Measurements from ENCODE around the gene PDLIM7.

The PDLIM7 gene

DNA sequence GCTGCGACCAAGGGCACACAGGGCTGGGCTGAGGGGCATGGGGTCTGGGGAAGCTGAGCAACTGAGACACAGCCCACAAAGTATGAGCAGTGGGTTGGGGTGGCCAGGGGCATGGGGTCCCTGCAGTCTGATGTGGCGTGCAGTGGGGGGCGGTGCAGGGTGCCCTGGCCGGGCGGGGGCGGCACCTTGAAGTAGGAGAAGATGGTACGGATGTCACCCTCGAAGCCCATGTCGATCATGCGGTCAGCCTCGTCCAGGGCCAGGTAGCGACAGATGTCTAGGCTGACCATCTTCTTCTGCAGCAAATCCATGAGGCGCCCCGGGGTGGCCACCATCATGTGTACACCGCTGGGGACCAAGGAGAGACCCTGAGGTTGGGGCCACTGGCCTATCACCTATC lies 16.1 kb upstream of the PDLIM7 start:
- no peak overlapping the region for H2AK5ac ChIP-seq (ENCODE audit: low read length, severe bottlenecking)
- H2BK15ac ChIP-seq (ENCODE audit: low read depth, poor library complexity, severe bottlenecking), result peak overlapping the region; percentile 2
- peaks cover 39% of the 10 kb centered on the region for H3K79me1 ChIP-seq (replicated peaks; ENCODE audit: low read length, poor library complexity, severe bottlenecking)
- H3K4me1 ChIP-seq (ENCODE audit: control insufficient read depth, insufficient read depth, low read depth, low read length), result peaks cover 18% of the 10 kb centered on the region
- no peak overlapping the region for H3K27ac ChIP-seq (ENCODE audit: low read length, poor library complexity, severe bottlenecking)
- H4K8ac ChIP-seq (ENCODE audit: low read length), result no peak overlapping the region
- no peaks in the 10 kb centered on the region for H3K9me3 ChIP-seq (ENCODE audit: control insufficient read depth, low read length)
- H3K4me3 ChIP-seq (ENCODE audit: insufficient read depth in 1 of 2, low read depth in 1 of 2, low read length in 2 of 2), result no peak overlapping the region
- H3K4me2 ChIP-seq (ENCODE audit: low read length, poor library complexity, severe bottlenecking), result no peak overlapping the region
- no peak overlapping the region for H2BK12ac ChIP-seq (ENCODE audit: low read length in 2 of 2)
- no peak overlapping the region for H3K4ac ChIP-seq (ENCODE audit: low read depth in 1 of 2, low read length in 2 of 2)
- 96% methylated on average over 15 of the region's 15 CpGs for WGBS
- no peak overlapping the region for H3K9ac ChIP-seq (ENCODE audit: low read length)
- no peak overlapping the region for H3K23ac ChIP-seq (ENCODE audit: low read length in 2 of 2)
- no peak overlapping the region for H4K91ac ChIP-seq (ENCODE audit: low read length)
- no peak for DNase-seq
- H2BK120ac ChIP-seq (ENCODE audit: low read depth, low read length), result no peak overlapping the region
- peaks cover 56 to 74% of the 10 kb centered on the region in 2 experiments for H3K36me3 ChIP-seq (ENCODE audit: control insufficient read depth in 1 of 2, insufficient read depth in 2 of 2, low read depth in 1 of 2, low read length in 2 of 2)
- no peak overlapping the region for H3K14ac ChIP-seq (ENCODE audit: low read length in 2 of 2)
- H3K27me3 ChIP-seq (ENCODE audit: control insufficient read depth in 1 of 2, insufficient read depth in 1 of 2, low read length in 2 of 2), result no peaks in the 10 kb centered on the region
- H2AFZ ChIP-seq (ENCODE audit: low read depth, low read length), result no peak overlapping the region
- H2BK5ac ChIP-seq (ENCODE audit: low read depth, low read length, poor library complexity, severe bottlenecking), result no peak overlapping the region
- no peak overlapping the region for H3K18ac ChIP-seq (ENCODE audit: low read depth in 1 of 2, low read length in 2 of 2)

DNA sequence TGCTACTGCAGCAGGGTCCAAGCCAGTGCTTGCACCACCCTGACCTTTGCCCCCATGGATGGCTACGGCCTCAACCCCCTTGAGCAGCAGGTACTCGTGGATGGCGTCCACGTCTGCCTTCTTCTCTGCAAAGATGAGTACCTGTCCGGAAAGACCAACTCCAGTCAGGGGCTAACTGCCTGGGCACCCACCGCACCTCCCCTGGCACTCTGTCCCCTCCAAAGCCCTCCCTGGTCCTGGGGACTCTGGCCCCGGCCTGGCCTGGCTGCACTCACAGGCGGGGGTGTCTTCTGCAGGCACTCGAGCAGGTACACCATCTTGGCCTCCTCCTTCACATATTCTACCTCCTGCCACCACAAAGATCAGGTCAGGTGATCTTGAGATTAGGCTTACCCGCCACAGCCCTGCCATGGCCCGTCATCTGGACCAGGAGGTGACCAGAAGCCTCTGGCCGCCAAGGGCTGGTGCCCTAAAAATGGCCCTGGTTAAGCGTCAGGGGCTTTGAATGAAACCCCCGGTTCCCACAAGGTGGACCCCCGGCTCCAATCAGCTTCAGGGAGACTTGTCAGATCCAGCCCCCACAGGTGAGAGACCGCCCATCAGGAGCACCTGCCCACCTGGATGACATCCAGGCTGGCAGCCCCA lies 15.5 kb upstream of the PDLIM7 start:
- Histone ChIP-seq H2AFZ (ENCODE audit: low read depth, low read length) (no peak overlapping the region), H4K91ac (ENCODE audit: low read length) (no peak overlapping the region), H3K14ac (ENCODE audit: low read length in 2 of 2) (no peak overlapping the region), H3K36me3 (ENCODE audit: control insufficient read depth in 1 of 2, insufficient read depth in 2 of 2, low read depth in 1 of 2, low read length in 2 of 2) (peaks cover 56 to 81% of the 10 kb centered on the region in 2 experiments), H3K9ac (ENCODE audit: low read length) (no peak overlapping the region), H3K4ac (ENCODE audit: low read depth in 1 of 2, low read length in 2 of 2) (no peak overlapping the region), H2AK5ac (ENCODE audit: low read length, severe bottlenecking) (no peak overlapping the region), H2BK120ac (ENCODE audit: low read depth, low read length) (no peak overlapping the region), H4K8ac (ENCODE audit: low read length) (no peak overlapping the region), H3K23ac (ENCODE audit: low read length in 2 of 2) (no peak overlapping the region), H2BK15ac (ENCODE audit: low read depth, poor library complexity, severe bottlenecking) (no peak overlapping the region), H2BK5ac (ENCODE audit: low read depth, low read length, poor library complexity, severe bottlenecking) (no peak overlapping the region), H3K4me3 (ENCODE audit: insufficient read depth in 1 of 2, low read depth in 1 of 2, low read length in 2 of 2) (no peak overlapping the region), H3K27ac (ENCODE audit: low read length, poor library complexity, severe bottlenecking) (no peak overlapping the region), H3K9me3 (ENCODE audit: control insufficient read depth, low read length) (no peaks in the 10 kb centered on the region), H3K18ac (ENCODE audit: low read depth in 1 of 2, low read length in 2 of 2) (no peak overlapping the region), H3K4me1 (ENCODE audit: control insufficient read depth, insufficient read depth, low read depth, low read length) (peaks cover 20% of the 10 kb centered on the region), H3K4me2 (ENCODE audit: low read length, poor library complexity, severe bottlenecking) (no peak overlapping the region), H2BK12ac (ENCODE audit: low read length in 2 of 2) (no peak overlapping the region), H3K27me3 (ENCODE audit: control insufficient read depth in 1 of 2, insufficient read depth in 1 of 2, low read length in 2 of 2) (no peaks in the 10 kb centered on the region), H3K79me1 (replicated peaks; ENCODE audit: low read length, poor library complexity, severe bottlenecking) (peaks cover 39% of the 10 kb centered on the region)
- no peak for DNase-seq
- 94% methylated on average over 16 of the region's 16 CpGs for WGBS

DNA sequence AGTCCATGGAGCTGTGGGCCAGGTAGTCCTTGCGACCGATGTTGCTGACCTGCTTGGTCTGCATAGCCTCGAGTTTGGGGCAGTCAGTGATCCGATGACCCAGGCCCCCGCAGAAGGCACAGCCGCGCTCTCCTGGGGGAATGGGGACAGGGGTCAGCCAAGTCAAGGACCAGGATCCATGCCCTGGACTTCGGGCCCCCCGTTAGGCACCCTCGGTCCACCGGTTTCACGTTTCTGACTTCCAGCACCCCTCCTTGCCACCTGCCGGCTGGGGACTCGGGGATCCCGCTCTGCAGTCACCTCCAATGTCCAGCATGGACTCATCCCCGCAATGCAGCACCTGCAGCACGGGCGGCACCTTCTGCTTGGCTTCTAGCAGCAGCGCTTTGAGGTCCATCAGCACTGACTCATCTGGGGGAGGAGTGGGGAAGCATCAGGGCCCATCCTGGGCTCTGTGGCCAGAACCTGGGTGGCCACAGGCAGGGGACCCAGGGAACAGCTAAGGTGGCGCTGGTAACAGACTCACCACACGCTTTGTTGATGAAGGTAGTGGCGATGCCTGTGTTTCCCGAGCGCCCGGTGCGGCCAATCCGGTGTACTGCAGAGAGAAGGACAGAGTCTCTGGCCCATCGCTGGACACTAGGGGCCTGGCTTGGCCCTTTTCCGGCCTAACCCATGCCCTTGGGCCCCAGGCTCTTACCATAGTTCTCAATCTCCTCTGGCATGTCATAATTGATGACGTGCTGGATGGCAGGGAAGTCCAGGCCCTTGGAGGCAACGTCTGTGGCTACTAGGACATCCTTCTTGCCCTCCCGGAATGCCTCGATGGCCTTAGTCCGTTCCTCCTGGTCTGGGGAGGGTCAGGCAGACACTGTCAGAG lies 14.6 kb upstream of the PDLIM7 start:
- Histone ChIP-seq H2BK15ac (ENCODE audit: low read depth, poor library complexity, severe bottlenecking) (no peak overlapping the region), H3K36me3 (ENCODE audit: control insufficient read depth in 1 of 2, insufficient read depth in 2 of 2, low read depth in 1 of 2, low read length in 2 of 2) (peaks cover 56 to 84% of the 10 kb centered on the region in 2 experiments), H3K4me3 (ENCODE audit: insufficient read depth in 1 of 2, low read depth in 1 of 2, low read length in 2 of 2) (no peak overlapping the region), H2BK12ac (ENCODE audit: low read length in 2 of 2) (no peak overlapping the region), H3K9me3 (ENCODE audit: control insufficient read depth, low read length) (no peaks in the 10 kb centered on the region), H3K14ac (ENCODE audit: low read length in 2 of 2) (no peak overlapping the region), H3K9ac (ENCODE audit: low read length) (no peak overlapping the region), H3K4me1 (ENCODE audit: control insufficient read depth, insufficient read depth, low read depth, low read length) (peaks cover 20% of the 10 kb centered on the region), H3K4me2 (ENCODE audit: low read length, poor library complexity, severe bottlenecking) (no peak overlapping the region), H3K27ac (ENCODE audit: low read length, poor library complexity, severe bottlenecking) (no peak overlapping the region), H2BK5ac (ENCODE audit: low read depth, low read length, poor library complexity, severe bottlenecking) (no peak overlapping the region), H3K4ac (ENCODE audit: low read depth in 1 of 2, low read length in 2 of 2) (no peak overlapping the region), H3K79me1 (replicated peaks; ENCODE audit: low read length, poor library complexity, severe bottlenecking) (peaks cover 39% of the 10 kb centered on the region), H2AFZ (ENCODE audit: low read depth, low read length) (no peak overlapping the region), H4K8ac (ENCODE audit: low read length) (no peak overlapping the region), H3K27me3 (ENCODE audit: control insufficient read depth in 1 of 2, insufficient read depth in 1 of 2, low read length in 2 of 2) (no peaks in the 10 kb centered on the region), H2BK120ac (ENCODE audit: low read depth, low read length) (no peak overlapping the region), H3K23ac (ENCODE audit: low read length in 2 of 2) (no peak overlapping the region), H2AK5ac (ENCODE audit: low read length, severe bottlenecking) (no peak overlapping the region), H4K91ac (ENCODE audit: low read length) (no peak overlapping the region), H3K18ac (ENCODE audit: low read depth in 1 of 2, low read length in 2 of 2) (no peak overlapping the region)
- no peak for DNase-seq
- 97% methylated on average over 34 of the region's 34 CpGs for WGBS

DNA sequence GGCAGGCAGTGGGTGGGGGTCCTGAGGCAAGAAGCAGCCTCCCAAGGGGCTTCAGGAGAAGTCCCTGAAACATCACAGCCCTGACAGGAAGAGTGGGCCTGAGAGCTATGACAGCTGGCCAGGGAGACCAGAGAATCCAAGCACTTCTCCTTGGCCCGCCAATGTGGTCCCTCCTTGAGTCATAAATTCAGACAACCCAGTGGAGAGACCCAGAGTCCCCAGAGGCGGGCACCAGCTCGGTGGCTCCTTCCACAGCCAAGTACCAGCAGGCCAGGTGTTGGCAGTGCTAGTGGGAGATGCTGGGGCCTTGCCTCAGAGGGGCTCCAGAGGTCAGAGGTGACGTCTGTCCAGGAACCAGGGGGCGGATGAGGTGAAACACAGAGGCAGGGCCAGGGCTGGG lies 13.8 kb upstream of the PDLIM7 start:
- Histone ChIP-seq H2AFZ (ENCODE audit: low read depth, low read length) (no peak overlapping the region), H4K8ac (ENCODE audit: low read length) (no peak overlapping the region), H3K4me3 (ENCODE audit: insufficient read depth in 1 of 2, low read depth in 1 of 2, low read length in 2 of 2) (no peak overlapping the region), H3K4me1 (ENCODE audit: control insufficient read depth, insufficient read depth, low read depth, low read length) (peaks cover 17% of the 10 kb centered on the region), H3K9ac (ENCODE audit: low read length) (no peak overlapping the region), H4K91ac (ENCODE audit: low read length) (no peak overlapping the region), H3K79me1 (replicated peaks; ENCODE audit: low read length, poor library complexity, severe bottlenecking) (peaks cover 39% of the 10 kb centered on the region), H2AK5ac (ENCODE audit: low read length, severe bottlenecking) (no peak overlapping the region), H2BK120ac (ENCODE audit: low read depth, low read length) (no peak overlapping the region), H2BK15ac (ENCODE audit: low read depth, poor library complexity, severe bottlenecking) (no peak overlapping the region), H2BK12ac (ENCODE audit: low read length in 2 of 2) (no peak overlapping the region), H3K4ac (ENCODE audit: low read depth in 1 of 2, low read length in 2 of 2) (no peak overlapping the region), H3K36me3 (ENCODE audit: control insufficient read depth in 1 of 2, insufficient read depth in 2 of 2, low read depth in 1 of 2, low read length in 2 of 2) (peaks cover 56 to 84% of the 10 kb centered on the region in 2 experiments), H3K27me3 (ENCODE audit: control insufficient read depth in 1 of 2, insufficient read depth in 1 of 2, low read length in 2 of 2) (no peaks in the 10 kb centered on the region), H3K27ac (ENCODE audit: low read length, poor library complexity, severe bottlenecking) (no peak overlapping the region), H3K9me3 (ENCODE audit: control insufficient read depth, low read length) (no peaks in the 10 kb centered on the region), H2BK5ac (ENCODE audit: low read depth, low read length, poor library complexity, severe bottlenecking) (no peak overlapping the region), H3K4me2 (ENCODE audit: low read length, poor library complexity, severe bottlenecking) (no peak overlapping the region), H3K14ac (ENCODE audit: low read length in 2 of 2) (no peak overlapping the region), H3K23ac (ENCODE audit: low read length in 2 of 2) (no peak overlapping the region), H3K18ac (ENCODE audit: low read depth in 1 of 2, low read length in 2 of 2) (no peak overlapping the region)
- WGBS, result 90% methylated on average over 5 of the region's 5 CpGs
- DNase-seq, result no peak

Measured in mesenchymal stem cell (in vitro differentiated cells and primary cell).